Measurements from ENCODE around the gene MFSD11. TPM values are rescaled to one million over a fixed set of nuclear protein-coding genes. Genes with fewer than 3 reads are reported as not detected.

Gene MFSD11
- total RNA-seq, 1 experiment from 2014 or later, result 24.9 TPM

DNA sequence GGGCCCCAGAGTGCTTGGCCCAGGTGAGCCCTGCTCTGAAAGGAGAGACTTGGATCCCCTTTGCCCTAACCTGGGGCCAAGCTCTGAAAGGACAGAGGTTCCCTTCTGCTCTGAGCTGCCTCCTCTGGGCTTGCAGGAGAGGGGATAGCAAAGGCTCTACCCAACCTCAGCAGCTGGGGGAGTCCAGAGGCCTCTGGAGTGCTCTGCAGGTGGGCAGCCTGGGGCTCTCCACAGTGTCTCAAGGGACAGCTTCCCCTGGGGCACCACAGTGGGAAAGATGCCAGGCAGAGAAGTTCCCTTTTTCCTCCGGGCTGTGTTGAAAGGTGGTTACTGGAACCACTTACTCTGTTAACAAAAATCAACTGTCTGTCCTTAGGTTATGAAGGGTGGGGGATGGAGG, 82.1 kb downstream of the MFSD11 start:
- no peak for TF ChIP-seq SIN3A (IDR thresholded peaks at IDR 0.05; ENCODE audit: low read depth)
- no peak for TF ChIP-seq SRF (IDR thresholded peaks at IDR 0.05; ENCODE audit: low read depth)
- TF ChIP-seq, protein P1, sequence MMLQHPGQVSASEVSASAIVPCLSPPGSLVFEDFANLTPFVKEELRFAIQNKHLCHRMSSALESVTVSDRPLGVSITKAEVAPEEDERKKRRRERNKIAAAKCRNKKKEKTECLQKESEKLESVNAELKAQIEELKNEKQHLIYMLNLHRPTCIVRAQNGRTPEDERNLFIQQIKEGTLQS (IDR thresholded peaks at IDR 0.05), result no peak
- TF ChIP-seq, protein P2, sequence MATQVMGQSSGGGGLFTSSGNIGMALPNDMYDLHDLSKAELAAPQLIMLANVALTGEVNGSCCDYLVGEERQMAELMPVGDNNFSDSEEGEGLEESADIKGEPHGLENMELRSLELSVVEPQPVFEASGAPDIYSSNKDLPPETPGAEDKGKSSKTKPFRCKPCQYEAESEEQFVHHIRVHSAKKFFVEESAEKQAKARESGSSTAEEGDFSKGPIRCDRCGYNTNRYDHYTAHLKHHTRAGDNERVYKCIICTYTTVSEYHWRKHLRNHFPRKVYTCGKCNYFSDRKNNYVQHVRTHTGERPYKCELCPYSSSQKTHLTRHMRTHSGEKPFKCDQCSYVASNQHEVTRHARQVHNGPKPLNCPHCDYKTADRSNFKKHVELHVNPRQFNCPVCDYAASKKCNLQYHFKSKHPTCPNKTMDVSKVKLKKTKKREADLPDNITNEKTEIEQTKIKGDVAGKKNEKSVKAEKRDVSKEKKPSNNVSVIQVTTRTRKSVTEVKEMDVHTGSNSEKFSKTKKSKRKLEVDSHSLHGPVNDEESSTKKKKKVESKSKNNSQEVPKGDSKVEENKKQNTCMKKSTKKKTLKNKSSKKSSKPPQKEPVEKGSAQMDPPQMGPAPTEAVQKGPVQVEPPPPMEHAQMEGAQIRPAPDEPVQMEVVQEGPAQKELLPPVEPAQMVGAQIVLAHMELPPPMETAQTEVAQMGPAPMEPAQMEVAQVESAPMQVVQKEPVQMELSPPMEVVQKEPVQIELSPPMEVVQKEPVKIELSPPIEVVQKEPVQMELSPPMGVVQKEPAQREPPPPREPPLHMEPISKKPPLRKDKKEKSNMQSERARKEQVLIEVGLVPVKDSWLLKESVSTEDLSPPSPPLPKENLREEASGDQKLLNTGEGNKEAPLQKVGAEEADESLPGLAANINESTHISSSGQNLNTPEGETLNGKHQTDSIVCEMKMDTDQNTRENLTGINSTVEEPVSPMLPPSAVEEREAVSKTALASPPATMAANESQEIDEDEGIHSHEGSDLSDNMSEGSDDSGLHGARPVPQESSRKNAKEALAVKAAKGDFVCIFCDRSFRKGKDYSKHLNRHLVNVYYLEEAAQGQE (IDR thresholded peaks at IDR 0.05; ENCODE audit: low read depth), result no peak
- no peak for TF ChIP-seq ZFX (IDR thresholded peaks at IDR 0.05)
- TF ChIP-seq POLR2AphosphoS5 (IDR thresholded peaks at IDR 0.05; ENCODE audit: low read depth, low read length), result no peak
- TF ChIP-seq, protein P3, sequence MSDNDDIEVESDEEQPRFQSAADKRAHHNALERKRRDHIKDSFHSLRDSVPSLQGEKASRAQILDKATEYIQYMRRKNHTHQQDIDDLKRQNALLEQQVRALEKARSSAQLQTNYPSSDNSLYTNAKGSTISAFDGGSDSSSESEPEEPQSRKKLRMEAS (IDR thresholded peaks at IDR 0.05), result no peak
- TF ChIP-seq RAD21 (IDR thresholded peaks at IDR 0.05; ENCODE audit: low read depth), result no peak
- ChIA-PET CTCF (no interaction called here), RAD21 (ENCODE audit: low non-redundant PET in 1 of 2, low total read pairs in 2 of 2, uncharacterized antibody in 2 of 2, unreplicated experiment in 2 of 2) (no interaction called here), POLR2A (interaction anchor here (0.6 kb wide), 1 partner anchor 27 kb away, joined by 6 read pairs; no protein-coding TSS in a partner anchor)
- ATAC-seq (no peak), DNase-seq (ENCODE audit: low read depth, low spot score) (no peak)
- Histone ChIP-seq H3K9ac (ENCODE audit: low read length) (no peak overlapping the region), H3K4me2 (ENCODE audit: low read length) (no peak overlapping the region), H3K9me3 (ENCODE audit: control insufficient read depth in 1 of 2, insufficient read depth in 1 of 2, low read depth in 1 of 2, low read length in 2 of 2) (no peaks in the 10 kb centered on the region), H3K27ac (ENCODE audit: low read depth, low read length) (no peak overlapping the region), H3K36me3 (ENCODE audit: control insufficient read depth in 1 of 2, insufficient read depth in 2 of 2, low read length in 2 of 2) (no peaks in the 10 kb centered on the region), H2AFZ (ENCODE audit: low read depth, low read length, poor library complexity, severe bottlenecking) (no peak overlapping the region), H3K4me3 (replicated peaks in 1 of 2; ENCODE audit: low read depth in 1 of 2, low read length in 2 of 2) (no peak overlapping the region), H3K9me2 (ENCODE audit: insufficient read depth) (no peaks in the 10 kb centered on the region), H3K4me1 (ENCODE audit: control insufficient read depth in 1 of 2, insufficient read depth in 2 of 2, low read length in 2 of 2) (peaks cover 2 to 8% of the 10 kb centered on the region in 2 experiments; a peak in 3 of 4 replicates), H3K27me3 (ENCODE audit: insufficient read depth, low read length) (peaks cover 4% of the 10 kb centered on the region; the same call in 1 of the 2 replicates), H3K79me2 (ENCODE audit: insufficient read depth, low read length) (no peaks in the 10 kb centered on the region), H4K20me1 (ENCODE audit: insufficient read depth) (no peaks in the 10 kb centered on the region)
- intact Hi-C loops (cut with micrococcal nuclease), result no loop called here
- BruUV-seq (replicated peaks), result no TSS peak

Measured in HCT116 (cell line).